Measurements from ENCODE around the gene DCANP1. TPM values are rescaled to one million over a fixed set of nuclear protein-coding genes. Genes with fewer than 3 reads are reported as not detected.

DCANP1 gene
- total and polyA plus RNA-seq, 10 donors = 0.23 to 2.4 (median 0.71) TPM

DNA sequence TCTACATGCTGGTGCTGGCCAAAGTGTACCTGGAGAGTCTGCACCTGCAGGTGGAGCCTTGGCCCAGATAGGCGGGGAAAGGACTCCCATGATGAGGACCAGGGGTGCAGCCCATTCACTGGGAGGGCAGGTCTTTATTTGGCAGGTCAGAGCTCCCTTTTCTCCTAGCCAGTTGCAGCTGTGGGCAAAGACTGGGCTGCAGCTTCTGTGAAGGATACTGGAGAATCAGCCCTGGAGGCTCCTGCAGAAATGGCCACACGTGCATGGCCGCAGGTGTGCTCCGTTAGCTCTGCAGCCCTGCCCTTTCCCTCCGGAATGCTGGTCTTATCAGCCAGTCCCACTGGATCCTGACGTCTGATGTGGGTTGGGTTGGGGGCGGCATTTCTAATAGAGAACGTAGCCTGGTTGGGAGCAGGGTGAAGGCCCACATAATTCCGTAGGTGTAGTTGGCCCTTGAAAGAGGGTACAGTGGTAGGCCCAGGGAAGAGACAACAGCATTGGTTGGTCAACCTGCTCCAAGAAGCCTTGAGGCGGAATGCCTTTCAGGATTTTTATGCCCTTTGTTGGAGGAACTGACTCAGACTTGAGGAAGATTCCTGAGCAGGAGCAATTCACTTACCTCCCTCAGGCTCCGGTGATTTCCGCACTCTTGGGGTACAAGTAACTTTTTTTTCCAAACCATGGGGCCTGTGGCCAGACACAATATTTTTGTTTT, 27.0 kb upstream of the DCANP1 start:
- intact Hi-C loops (cut with DNase I; ENCODE audit: low total_unique reads) = no loop called here
- Histone ChIP-seq H3K36me3 (no peaks in the 10 kb centered on the region), H3K9me3 (no peaks in the 10 kb centered on the region), H3K4me1 (no peaks in the 10 kb centered on the region), H3K4me3 (no peak overlapping the region), H3K27ac (no peak overlapping the region), H3K27me3 (replicated peaks in 1 of 7) (peaks cover 0 to 40% (median 0%) of the 10 kb centered on the region in 7 donors)
- WGBS, 5 donors = 81 to 91% (median 84%) methylated on average over 12 of the region's 12 CpGs
- TF ChIP-seq POLR2A (IDR thresholded peaks at IDR 0.05) (no peak), POLR2AphosphoS5 (IDR thresholded peaks at IDR 0.05) (no peak)
- TF ChIP-seq, protein P1, sequence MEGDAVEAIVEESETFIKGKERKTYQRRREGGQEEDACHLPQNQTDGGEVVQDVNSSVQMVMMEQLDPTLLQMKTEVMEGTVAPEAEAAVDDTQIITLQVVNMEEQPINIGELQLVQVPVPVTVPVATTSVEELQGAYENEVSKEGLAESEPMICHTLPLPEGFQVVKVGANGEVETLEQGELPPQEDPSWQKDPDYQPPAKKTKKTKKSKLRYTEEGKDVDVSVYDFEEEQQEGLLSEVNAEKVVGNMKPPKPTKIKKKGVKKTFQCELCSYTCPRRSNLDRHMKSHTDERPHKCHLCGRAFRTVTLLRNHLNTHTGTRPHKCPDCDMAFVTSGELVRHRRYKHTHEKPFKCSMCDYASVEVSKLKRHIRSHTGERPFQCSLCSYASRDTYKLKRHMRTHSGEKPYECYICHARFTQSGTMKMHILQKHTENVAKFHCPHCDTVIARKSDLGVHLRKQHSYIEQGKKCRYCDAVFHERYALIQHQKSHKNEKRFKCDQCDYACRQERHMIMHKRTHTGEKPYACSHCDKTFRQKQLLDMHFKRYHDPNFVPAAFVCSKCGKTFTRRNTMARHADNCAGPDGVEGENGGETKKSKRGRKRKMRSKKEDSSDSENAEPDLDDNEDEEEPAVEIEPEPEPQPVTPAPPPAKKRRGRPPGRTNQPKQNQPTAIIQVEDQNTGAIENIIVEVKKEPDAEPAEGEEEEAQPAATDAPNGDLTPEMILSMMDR (IDR thresholded peaks at IDR 0.05 in 8 of 11, conservative IDR thresholded peaks at IDR 0.05 in 3 of 11) = no peak
- peak; percentile 63 for DNase-seq

DNA sequence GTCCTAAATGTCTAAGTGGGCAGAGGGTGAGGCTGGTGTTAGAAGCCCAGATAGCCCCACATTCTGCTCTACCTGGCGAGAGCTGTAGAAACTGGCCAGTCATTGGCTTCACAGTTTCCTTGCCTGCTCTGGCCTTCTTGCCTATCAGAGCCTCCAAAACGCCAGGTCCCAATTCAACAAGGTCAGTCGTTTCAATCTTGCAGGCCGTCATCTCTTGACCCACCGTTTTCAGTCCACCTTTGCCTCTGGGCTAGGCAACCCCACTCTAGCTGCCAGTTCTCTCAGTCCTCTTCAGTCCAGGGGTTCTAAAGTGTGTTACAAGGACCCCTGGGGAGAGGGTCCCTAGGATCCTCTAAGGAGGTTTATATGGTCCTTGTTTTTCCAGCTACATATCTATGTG, 25.0 kb upstream of the DCANP1 start:
- Histone ChIP-seq H3K4me1 (no peaks in the 10 kb centered on the region), H3K27me3 (replicated peaks in 1 of 7) (peaks cover 0 to 43% (median 0%) of the 10 kb centered on the region in 7 donors), H3K27ac (no peak overlapping the region), H3K4me3 (no peak overlapping the region), H3K36me3 (no peaks in the 10 kb centered on the region), H3K9me3 (no peaks in the 10 kb centered on the region)
- DNase-seq = peak; percentile 34
- TF ChIP-seq POLR2AphosphoS5 (IDR thresholded peaks at IDR 0.05) = no peak
- TF ChIP-seq POLR2A (IDR thresholded peaks at IDR 0.05) = no peak
- TF ChIP-seq, protein P1 (IDR thresholded peaks at IDR 0.05 in 8 of 11, conservative IDR thresholded peaks at IDR 0.05 in 3 of 11) = no peak
- intact Hi-C loops (cut with DNase I; ENCODE audit: low total_unique reads) = no loop called here
- WGBS, 5 donors = 79 to 85% (median 83%) methylated on average over 5 of the region's 5 CpGs

DNA sequence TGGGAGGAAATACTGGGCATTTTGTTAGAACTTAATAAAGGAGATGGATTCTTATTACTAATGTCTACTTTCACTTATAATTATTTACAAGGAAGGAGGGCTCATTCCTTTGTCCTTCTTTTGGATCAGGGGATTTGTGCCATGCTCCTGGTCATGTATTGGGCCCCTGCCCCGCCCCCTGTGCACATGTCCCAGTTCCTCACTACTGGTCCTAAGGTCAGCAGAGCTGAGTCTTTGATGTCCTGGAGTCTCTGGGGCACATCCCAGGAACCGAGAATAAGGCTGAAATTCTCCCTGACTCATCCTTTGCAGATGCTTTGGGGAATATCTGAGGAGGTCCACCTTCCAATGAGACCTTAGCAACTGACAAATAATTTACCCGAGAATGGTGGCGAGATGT, 24.6 kb upstream of the DCANP1 start:
- TF ChIP-seq POLR2A (IDR thresholded peaks at IDR 0.05) = no peak
- TF ChIP-seq, protein P1 (IDR thresholded peaks at IDR 0.05 in 8 of 11, conservative IDR thresholded peaks at IDR 0.05 in 3 of 11) = no peak
- no peak for TF ChIP-seq POLR2AphosphoS5 (IDR thresholded peaks at IDR 0.05)
- intact Hi-C loops (cut with DNase I; ENCODE audit: low total_unique reads) = no loop called here
- Histone ChIP-seq H3K4me3 (no peak overlapping the region), H3K27me3 (replicated peaks in 1 of 7) (peaks cover 0 to 43% (median 3%) of the 10 kb centered on the region in 7 donors), H3K9me3 (no peaks in the 10 kb centered on the region), H3K27ac (no peak overlapping the region), H3K4me1 (peaks cover 0 to 4% (median 1%) of the 10 kb centered on the region in 6 donors), H3K36me3 (no peaks in the 10 kb centered on the region)
- DNase-seq = no peak
- 70 to 82% (median 81%) methylated on average over 4 of the region's 4 CpGs for WGBS, 5 donors

DNA sequence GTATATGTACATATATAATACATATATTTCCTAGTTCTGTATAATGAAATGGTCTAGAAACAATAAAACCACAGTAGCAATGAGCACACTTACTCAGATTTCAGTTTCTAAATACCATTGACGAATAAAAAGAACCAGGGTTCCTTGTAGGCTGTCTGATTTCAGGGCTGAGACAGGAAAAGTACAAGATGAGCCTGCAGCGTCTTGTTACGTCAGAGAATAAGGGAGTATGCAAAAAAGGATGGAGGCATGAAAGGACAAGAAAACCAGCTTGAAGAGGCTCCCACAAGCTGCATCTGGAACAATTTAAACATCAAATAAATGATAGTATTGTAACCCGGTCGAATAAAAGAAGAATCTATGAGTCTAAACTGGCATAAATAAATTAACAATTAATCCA, 22.8 kb upstream of the DCANP1 start:
- intact Hi-C loops (cut with DNase I; ENCODE audit: low total_unique reads) = loop anchor here (5.0 kb wide), 1 partner anchor 82 kb away; no protein-coding TSS in a partner anchor
- peaks cover 0 to 54% (median 19%) of the 10 kb centered on the region in 7 donors for H3K27me3 ChIP-seq (replicated peaks in 1 of 7)
- WGBS, 5 donors = 72 to 84% (median 77%) methylated on average over 5 of the region's 5 CpGs

More for the DNA sequence above, 22.8 kb upstream of the DCANP1 start:
- Histone ChIP-seq H3K36me3 (no peaks in the 10 kb centered on the region), H3K4me3 (no peak overlapping the region), H3K27ac (no peak overlapping the region), H3K9me3 (no peaks in the 10 kb centered on the region), H3K4me1 (peaks cover 5 to 15% (median 11%) of the 10 kb centered on the region in 6 donors)
- TF ChIP-seq POLR2A (IDR thresholded peaks at IDR 0.05) (no peak), POLR2AphosphoS5 (IDR thresholded peaks at IDR 0.05) (no peak)
- TF ChIP-seq, protein P1 (IDR thresholded peaks at IDR 0.05 in 8 of 11, conservative IDR thresholded peaks at IDR 0.05 in 3 of 11) = no peak
- DNase-seq = no peak
